ENCODE measurements around the gene MOV10L1. TPM values are rescaled to one million over a fixed set of nuclear protein-coding genes. Genes with fewer than 3 reads are reported as not detected.

The MOV10L1 gene
- total RNA-seq, 2 experiments from 2014 or later: not detected

DNA sequence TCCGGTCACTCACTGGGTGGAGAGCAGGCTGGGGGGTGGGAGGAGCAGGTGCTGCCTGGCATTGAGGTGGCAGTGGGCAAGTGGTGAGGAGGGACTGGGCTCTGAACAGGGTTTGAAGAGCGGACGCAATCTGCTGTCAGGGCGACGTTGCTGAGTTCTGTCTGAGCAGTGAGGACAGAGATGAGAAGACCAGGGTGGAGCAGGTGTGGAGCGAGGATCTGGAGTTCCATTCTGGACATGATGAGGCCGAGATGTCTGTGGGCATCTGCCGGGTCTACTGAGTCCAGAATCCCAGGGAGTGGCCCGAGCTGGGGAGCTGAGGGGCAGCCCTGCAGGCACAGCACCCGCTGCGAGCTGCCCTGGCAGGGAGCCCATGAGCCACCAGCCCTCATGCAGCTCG, 2.2 kb upstream of the MOV10L1 start:
- Histone ChIP-seq H3K4me3 (ENCODE audit: low read length) (no peak overlapping the region), H3K27me3 (ENCODE audit: control insufficient read depth in 1 of 2, insufficient read depth in 2 of 2, low read length in 2 of 2) (peaks cover 12 to 18% of the 10 kb centered on the region in 2 experiments), H3K27ac (ENCODE audit: low read depth in 1 of 2, low read length in 2 of 2) (no peak overlapping the region), H3K4me1 (ENCODE audit: insufficient read depth, low read length) (no peaks in the 10 kb centered on the region), H3K36me3 (ENCODE audit: insufficient read depth, low read length) (no peaks in the 10 kb centered on the region), H3K9me3 (ENCODE audit: control insufficient read depth in 1 of 2, insufficient read depth in 1 of 2, low read length in 2 of 2) (peaks cover 0 to 29% of the 10 kb centered on the region in 2 experiments)
- Mint-ChIP-seq H3K36me3 (ENCODE audit: low read depth) (no peaks in the 10 kb centered on the region), H3K4me1 (ENCODE audit: low read depth) (no peaks in the 10 kb centered on the region), H3K4me3 (no peak overlapping the region), H3K27me3 (peaks cover 23% of the 10 kb centered on the region), H3K27ac (no peak overlapping the region), H3K9me3 (no peaks in the 10 kb centered on the region)
- DNase-seq (no peak), ATAC-seq (ENCODE audit: poor library complexity) (no peak)
- TF ChIP-seq, protein P1, sequence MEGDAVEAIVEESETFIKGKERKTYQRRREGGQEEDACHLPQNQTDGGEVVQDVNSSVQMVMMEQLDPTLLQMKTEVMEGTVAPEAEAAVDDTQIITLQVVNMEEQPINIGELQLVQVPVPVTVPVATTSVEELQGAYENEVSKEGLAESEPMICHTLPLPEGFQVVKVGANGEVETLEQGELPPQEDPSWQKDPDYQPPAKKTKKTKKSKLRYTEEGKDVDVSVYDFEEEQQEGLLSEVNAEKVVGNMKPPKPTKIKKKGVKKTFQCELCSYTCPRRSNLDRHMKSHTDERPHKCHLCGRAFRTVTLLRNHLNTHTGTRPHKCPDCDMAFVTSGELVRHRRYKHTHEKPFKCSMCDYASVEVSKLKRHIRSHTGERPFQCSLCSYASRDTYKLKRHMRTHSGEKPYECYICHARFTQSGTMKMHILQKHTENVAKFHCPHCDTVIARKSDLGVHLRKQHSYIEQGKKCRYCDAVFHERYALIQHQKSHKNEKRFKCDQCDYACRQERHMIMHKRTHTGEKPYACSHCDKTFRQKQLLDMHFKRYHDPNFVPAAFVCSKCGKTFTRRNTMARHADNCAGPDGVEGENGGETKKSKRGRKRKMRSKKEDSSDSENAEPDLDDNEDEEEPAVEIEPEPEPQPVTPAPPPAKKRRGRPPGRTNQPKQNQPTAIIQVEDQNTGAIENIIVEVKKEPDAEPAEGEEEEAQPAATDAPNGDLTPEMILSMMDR (IDR thresholded peaks at IDR 0.05): no peak
- intact Hi-C loops (cut with DNase I, micrococcal nuclease): no loop called here
- CTCF ChIA-PET: no interaction called here
- POLR2A ChIA-PET: no interaction called here

DNA sequence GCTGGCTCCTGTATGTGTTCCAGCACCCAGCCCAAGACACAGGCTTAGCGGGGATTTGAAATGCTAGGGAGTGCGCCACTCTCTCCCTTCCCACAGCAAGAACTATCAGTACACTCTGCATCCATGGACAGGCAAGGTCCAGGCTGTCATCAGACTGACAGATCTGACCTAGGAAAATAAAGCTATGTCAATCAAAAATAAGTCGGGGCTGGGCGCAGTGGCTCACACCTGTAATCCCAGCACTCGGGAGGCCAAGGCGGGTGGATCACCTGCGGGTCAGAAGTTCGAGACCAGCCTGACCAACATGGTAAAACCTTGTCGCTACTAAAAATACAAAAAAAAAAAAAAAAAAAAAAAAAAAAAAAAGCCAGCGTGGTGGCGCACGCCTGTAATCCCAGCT, 1.7 kb upstream of the MOV10L1 start:
- Mint-ChIP-seq H3K9me3 (no peaks in the 10 kb centered on the region), H3K4me1 (ENCODE audit: low read depth) (no peaks in the 10 kb centered on the region), H3K27ac (no peak overlapping the region), H3K36me3 (ENCODE audit: low read depth) (no peaks in the 10 kb centered on the region), H3K4me3 (no peak overlapping the region), H3K27me3 (peaks cover 18% of the 10 kb centered on the region)
- TF ChIP-seq, protein P1 (IDR thresholded peaks at IDR 0.05): no peak
- H3K4me3 ChIP-seq (ENCODE audit: low read length): no peak overlapping the region
- ATAC-seq (ENCODE audit: poor library complexity) (no peak), DNase-seq (no peak)
- H3K4me1 ChIP-seq (ENCODE audit: insufficient read depth, low read length): no peaks in the 10 kb centered on the region
- ChIA-PET POLR2A (no interaction called here), CTCF (no interaction called here)
- H3K36me3 ChIP-seq (ENCODE audit: insufficient read depth, low read length): no peaks in the 10 kb centered on the region
- intact Hi-C loops (cut with DNase I, micrococcal nuclease): no loop called here
- H3K27me3 ChIP-seq (ENCODE audit: control insufficient read depth in 1 of 2, insufficient read depth in 2 of 2, low read length in 2 of 2): peaks cover 12 to 13% of the 10 kb centered on the region in 2 experiments
- peaks cover 0 to 29% of the 10 kb centered on the region in 2 experiments for H3K9me3 ChIP-seq (ENCODE audit: control insufficient read depth in 1 of 2, insufficient read depth in 1 of 2, low read length in 2 of 2)
- no peak overlapping the region for H3K27ac ChIP-seq (ENCODE audit: low read depth in 1 of 2, low read length in 2 of 2)

DNA sequence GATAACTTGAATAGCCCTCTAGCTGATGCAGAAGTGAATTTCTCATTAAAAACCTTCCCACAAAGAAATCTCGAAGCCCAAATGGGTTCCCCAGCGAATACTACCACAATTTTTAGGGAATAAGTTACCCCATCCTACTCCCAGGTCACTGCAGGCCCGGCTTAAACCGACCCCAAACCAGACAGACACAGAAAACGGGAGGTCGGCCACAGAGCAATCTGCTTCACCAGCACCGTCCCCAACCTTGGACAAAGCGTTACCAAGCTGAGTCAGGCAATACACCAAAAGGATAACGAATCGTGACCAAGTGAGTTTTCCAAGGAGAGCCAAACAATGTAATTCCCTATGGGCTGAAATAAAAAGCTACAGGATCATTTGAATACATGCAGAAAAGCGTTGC, 575 bp upstream of the MOV10L1 start:
- Histone ChIP-seq H3K36me3 (ENCODE audit: insufficient read depth, low read length) (no peaks in the 10 kb centered on the region), H3K27ac (ENCODE audit: low read depth in 1 of 2, low read length in 2 of 2) (no peak overlapping the region), H3K4me3 (ENCODE audit: low read length) (no peak overlapping the region), H3K4me1 (ENCODE audit: insufficient read depth, low read length) (no peaks in the 10 kb centered on the region), H3K9me3 (ENCODE audit: control insufficient read depth in 1 of 2, insufficient read depth in 1 of 2, low read length in 2 of 2) (peaks cover 0 to 20% of the 10 kb centered on the region in 2 experiments), H3K27me3 (ENCODE audit: control insufficient read depth in 1 of 2, insufficient read depth in 2 of 2, low read length in 2 of 2) (peaks cover 6 to 9% of the 10 kb centered on the region in 2 experiments)
- Mint-ChIP-seq H3K4me3 (no peak overlapping the region), H3K27me3 (peaks cover 13% of the 10 kb centered on the region), H3K36me3 (ENCODE audit: low read depth) (no peaks in the 10 kb centered on the region), H3K4me1 (ENCODE audit: low read depth) (no peaks in the 10 kb centered on the region), H3K9me3 (no peaks in the 10 kb centered on the region), H3K27ac (no peak overlapping the region)
- ChIA-PET POLR2A (no interaction called here), CTCF (no interaction called here)
- DNase-seq: no peak
- no peak for ATAC-seq (ENCODE audit: poor library complexity)
- TF ChIP-seq, protein P1 (IDR thresholded peaks at IDR 0.05): no peak
- intact Hi-C loops (cut with DNase I, micrococcal nuclease): no loop called here
